Endothelial cell of umbilical vein (primary cell): ENCODE results near the gene HES2. TPM values are rescaled to one million over a fixed set of nuclear protein-coding genes. Genes with fewer than 3 reads are reported as not detected.

Experiments used
- BruUV-seq: library from RNA; stranded (reverse); fragments of 400-500 nt; replicated peaks from 2 replicates; lab custom pipeline; 2021; lab: Mats Ljungman, UMichigan
- CTCF ChIA-PET: fragments of 300-600, 350-600 bp; sonication (Branson Sonifier 250); formaldehyde crosslinking; loops from one replicate; lab custom pipeline; 2021; ENCODE audit warnings: antibody characterized with exemption, inconsistent platforms; lab: Charles Lee
- POLR2A ChIA-PET: fragments of 300-600, 350-600 bp; sonication (Branson Sonifier 250); formaldehyde crosslinking; loops from one replicate; lab custom pipeline; 2021; ENCODE audit warnings: antibody characterized with exemption, inconsistent platforms; lab: Charles Lee
- DNase-seq: peaks from one replicate; pipeline ENCODE4 v3.0.0-alpha.2; 2011; ENCODE audit warnings: low read depth, low spot score
- FAIRE-seq: peaks from 2 replicates; lab custom pipeline; 2011; peaks lifted over from hg19 to GRCh38; lab: Jason Lieb, UNC
- H2AFZ ChIP-seq: 2 replicates; pipeline ENCODE4 v1.6.0; 2012; ENCODE audit warnings: low read depth, low read length, control low read depth, inconsistent platforms
- H3K27ac ChIP-seq: 2 replicates; pipeline ENCODE4 v1.5.1; 2011; ENCODE audit warnings: low read depth, mild to moderate bottlenecking, control low read depth, low read length, moderate library complexity; ENCODE audit not compliant: insufficient read depth
- H3K27me3 ChIP-seq, 2 experiments: 2 replicates each; pipeline versions ENCODE4 v1.6.0 to v1.6.1; 2011; ENCODE audit warnings: low read length in 2 of 2, mixed read lengths in 1 of 2; ENCODE audit not compliant: control insufficient read depth in 2 of 2, insufficient read depth in 2 of 2
- H3K36me3 ChIP-seq, 2 experiments: 2 replicates in 1 of 2; 3 replicates in 1 of 2; pipeline ENCODE4 v1.5.1; 2011; ENCODE audit warnings: low read length in 2 of 2, mild to moderate bottlenecking in 1 of 2, moderate library complexity in 1 of 2; ENCODE audit not compliant: control insufficient read depth in 2 of 2, insufficient read depth in 2 of 2; ENCODE audit errors: extremely low read depth in 1 of 2
- H3K4me1 ChIP-seq: 3 replicates; pipeline ENCODE4 v1.5.1; 2011; ENCODE audit warnings: mild to moderate bottlenecking, low read length; ENCODE audit not compliant: control insufficient read depth, insufficient read depth; ENCODE audit errors: extremely low read depth
- H3K4me2 ChIP-seq: 2 replicates; pipeline ENCODE4 v1.6.1; 2011; ENCODE audit warnings: low read length, control low read depth, mixed read lengths; ENCODE audit not compliant: insufficient read depth
- H3K4me3 ChIP-seq, 3 experiments: fragments of 200-600 bp in 1 of 3; sonication (generic), shearing (Covaris generic) in 1 of 3; replicated peaks in 1 of 3; 2 replicates each; pipeline ENCODE4 v1.5.1; 2011 to 2016; ENCODE audit warnings: control low read depth in 3 of 3, low read length in 3 of 3, mild to moderate bottlenecking in 2 of 3, inconsistent platforms in 1 of 3, low read depth in 1 of 3, moderate library complexity in 1 of 3; ENCODE audit not compliant: insufficient read depth in 1 of 3
- H3K79me2 ChIP-seq: 2 replicates; pipeline ENCODE4 v1.6.0; 2012; ENCODE audit warnings: low read length, inconsistent platforms; ENCODE audit not compliant: control insufficient read depth, insufficient read depth
- H3K9ac ChIP-seq: replicated peaks from 2 replicates; pipeline ENCODE3; 2011; ENCODE audit warnings: low read length, control low read depth; ENCODE audit not compliant: insufficient read depth; ENCODE audit errors: extremely low read depth
- H3K9me1 ChIP-seq: replicated peaks from 3 replicates; pipeline ENCODE4 v1.6.0; 2011; ENCODE audit warnings: mild to moderate bottlenecking, low read length; ENCODE audit not compliant: control insufficient read depth, insufficient read depth; ENCODE audit errors: extremely low read depth
- H3K9me3 ChIP-seq: replicated peaks from 2 replicates; pipeline ENCODE4 v1.5.1; 2012; ENCODE audit warnings: low read length, inconsistent platforms; ENCODE audit not compliant: control insufficient read depth, insufficient read depth
- H4K20me1 ChIP-seq: replicated peaks from 2 replicates; pipeline ENCODE3; 2011; ENCODE audit warnings: mild to moderate bottlenecking, low read length; ENCODE audit not compliant: control insufficient read depth, insufficient read depth; ENCODE audit errors: extremely low read depth
- CTCF ChIP-seq, 2 donors: IDR thresholded peaks; 1 replicate in 1 of 2; 2 replicates in 1 of 2; pipeline ENCODE4 v1.5.1; 2011; ENCODE audit warnings: low read length in 2 of 2, mild to moderate bottlenecking in 2 of 2, moderate library complexity in 2 of 2, control low read depth in 1 of 2, inconsistent platforms in 1 of 2, low read depth in 1 of 2; ENCODE audit not compliant: insufficient read depth in 1 of 2; ENCODE audit errors: extremely low read depth in 1 of 2
- EZH2 ChIP-seq: IDR thresholded peaks from 2 replicates; pipeline ENCODE4 v1.6.1; 2012; ENCODE audit warnings: borderline replicate concordance, low read depth, mild to moderate bottlenecking, moderate library complexity, low read length, inconsistent platforms; ENCODE audit not compliant: severe bottlenecking
- FOS ChIP-seq: IDR thresholded peaks from 2 replicates; pipeline ENCODE4 v1.6.1; 2011; ENCODE audit warnings: mild to moderate bottlenecking, low read length, moderate library complexity, borderline replicate concordance; ENCODE audit not compliant: insufficient read depth
- GATA2 ChIP-seq: IDR thresholded peaks from 2 replicates; pipeline ENCODE4 v1.7.0; 2011; ENCODE audit warnings: low read depth, mild to moderate bottlenecking, moderate library complexity, mixed read lengths, low read length; ENCODE audit not compliant: insufficient read length, insufficient read depth
- JUN ChIP-seq: IDR thresholded peaks from 2 replicates; pipeline ENCODE4 v1.6.1; 2011; ENCODE audit warnings: borderline replicate concordance, low read depth; ENCODE audit not compliant: insufficient read length, insufficient read depth
- MAX ChIP-seq: IDR thresholded peaks from 2 replicates; pipeline ENCODE4 v1.6.1; 2011; ENCODE audit not compliant: insufficient read depth, insufficient read length
- MYC ChIP-seq: IDR thresholded peaks from one replicate; pipeline ENCODE4 v1.6.1; 2011; ENCODE audit warnings: mild to moderate bottlenecking, low read depth, low read length
- POLR2A ChIP-seq: IDR thresholded peaks from 2 replicates; pipeline ENCODE4 v1.6.1; 2012; ENCODE audit warnings: low read depth, mild to moderate bottlenecking, control low read depth, low read length
- POLR2AphosphoS5 ChIP-seq: IDR thresholded peaks from 2 replicates; pipeline ENCODE4 v1.6.1; 2012; ENCODE audit warnings: low read depth, mild to moderate bottlenecking, control low read depth, low read length, moderate library complexity; ENCODE audit not compliant: insufficient read depth
- dilution Hi-C: fragments of 300-500 bp; cut with MboI; formaldehyde crosslinking; loops from one replicate; pipeline ENCODE4 v1.15.0; 2019; ENCODE audit warnings: low sequenced_read_pairs; ENCODE audit not compliant: extremely low pct_ligation_motif_present
- intact Hi-C: fragments of 100-400 bp; cut with micrococcal nuclease; formaldehyde crosslinking; loops from one replicate; pipeline ENCODE4 v1.10.0; 2022
- polyA plus RNA-seq, 4 experiments: library from polyadenylated mRNA; depleted of rRNA in 3 of 4; stranded (reverse) in 3 of 4; unstranded in 1 of 4; fragments of >200 nt; gene quantifications; 2 replicates each; pipeline versions ENCODE4 v1.2.1 to v1.2.3, GENCODE V29; 2011 to 2012; ENCODE audit warnings: missing spikeins in 1 of 4
- total RNA-seq: library from RNA; stranded (reverse); gene quantifications from 2 replicates; pipeline ENCODE4 v1.2.3, GENCODE V29; 2021

The HES2 gene
- total and polyA plus RNA-seq, 2 donors (not counting 3 experiments of a cell fraction or from before 2014, with no cell fraction given), result 3.6 to 9.4 TPM

- intact Hi-C loops (no loop called here), dilution Hi-C loops (no loop called here)
- Histone ChIP-seq H3K79me2 (no peaks in the 10 kb centered on the region), H3K36me3 (no peaks in the 10 kb centered on the region), H4K20me1 (no peaks in the 10 kb centered on the region), H3K27me3 (no peaks in the 10 kb centered on the region), H3K4me1 (peaks cover 4% of the 10 kb centered on the region), H3K9me1 (no peaks in the 10 kb centered on the region), H3K27ac (no peak overlapping the region), H2AFZ (no peak overlapping the region), H3K4me3 (no peak overlapping the region), H3K4me2 (no peak overlapping the region), H3K9ac (no peak overlapping the region), H3K9me3 (no peaks in the 10 kb centered on the region)
- DNase-seq (no peak), FAIRE-seq (no peak)
- BruUV-seq, result no TSS peak
- ChIA-PET CTCF (interaction anchor here (0.9 to 20.3 kb wide), 3 partner anchors 21 to 50 kb away, joined by 3 to 237 read pairs (median 16); partner anchors contain the start of gene HES2), POLR2A (no interaction called here)
- TF ChIP-seq POLR2A (no peak), EZH2 (no peak), CTCF (IDR thresholded peaks at IDR 0.05; ENCODE audit: extremely low read depth in 1 of 2, insufficient read depth in 1 of 2, low read depth in 1 of 2, low read length in 2 of 2) (no peak), GATA2 (no peak), MYC (no peak), FOS (no peak), POLR2AphosphoS5 (no peak), MAX (no peak), JUN (no peak)
Observed at GRCh38 chr1:6397844-6398441, 21.8 kb downstream of the HES2 start.
